H1 (cell line): ENCODE data around the gene SPSB2. TPM values are rescaled to one million over a fixed set of nuclear protein-coding genes. Genes with fewer than 3 reads are reported as not detected.

Source experiments
- CTCF ChIA-PET: fragments of 300-600 bp; sonication (Branson Sonifier 250); formaldehyde crosslinking; loops from one replicate; lab custom pipeline; 2021; ENCODE audit not compliant: partially characterized antibody; lab: Charles Lee
- POLR2A ChIA-PET: fragments of 300-600 bp; sonication (Branson Sonifier 250); formaldehyde crosslinking; loops from one replicate; lab custom pipeline; 2021; ENCODE audit warnings: inconsistent platforms; ENCODE audit not compliant: partially characterized antibody; lab: Charles Lee
- DNase-seq, 2 experiments: peaks; one replicate each; pipeline versions ENCODE4 v3.0.0 to v3.0.0-alpha.2; 2010 to 2022; ENCODE audit warnings: low spot score in 2 of 2, low read depth in 1 of 2, mixed read lengths in 1 of 2
- FAIRE-seq: peaks from 2 replicates; lab custom pipeline; 2011; peaks lifted over from hg19 to GRCh38; lab: Jason Lieb, UNC
- H2AFZ ChIP-seq: 2 replicates; pipeline ENCODE4 v1.8.1; 2012; ENCODE audit warnings: low read length, inconsistent platforms
- H2AK5ac ChIP-seq: 2 replicates; pipeline ENCODE4 v1.6.1; 2013; ENCODE audit warnings: low read depth, low read length
- H2BK120ac ChIP-seq: replicated peaks from 2 replicates; pipeline ENCODE3; 2013; ENCODE audit warnings: low read depth, low read length, inconsistent platforms
- H2BK12ac ChIP-seq: 2 replicates; pipeline ENCODE4 v1.6.1; 2013; ENCODE audit warnings: low read depth, low read length
- H2BK15ac ChIP-seq: 2 replicates; pipeline ENCODE4 v1.6.1; 2013; ENCODE audit warnings: low read length
- H2BK20ac ChIP-seq: 2 replicates; pipeline ENCODE4 v1.6.1; 2013; ENCODE audit warnings: low read length
- H2BK5ac ChIP-seq: 2 replicates; pipeline ENCODE4 v1.6.1; 2013; ENCODE audit warnings: low read depth, low read length
- H3K14ac ChIP-seq: 2 replicates; pipeline ENCODE4 v1.6.1; 2013; ENCODE audit warnings: inconsistent platforms; ENCODE audit not compliant: insufficient read length
- H3K18ac ChIP-seq: 2 replicates; pipeline ENCODE4 v1.6.1; 2013; ENCODE audit warnings: low read length; ENCODE audit errors: extremely low read depth
- H3K23ac ChIP-seq: 2 replicates; pipeline ENCODE4 v1.6.1; 2013; ENCODE audit warnings: inconsistent platforms; ENCODE audit not compliant: insufficient read length
- H3K23me2 ChIP-seq: 2 replicates; pipeline ENCODE4 v1.6.1; 2013; ENCODE audit warnings: low read depth, low read length
- H3K27ac ChIP-seq: 2 replicates; pipeline ENCODE4 v1.6.1; 2011; ENCODE audit warnings: low read depth, low read length, inconsistent platforms
- H3K27me3 ChIP-seq, 4 experiments: replicated peaks in 1 of 4; 1 replicate in 1 of 4; 2 replicates in 3 of 4; pipeline versions ENCODE4 v1.6.1 to v1.8.1; 2011 to 2013; ENCODE audit warnings: low read length in 3 of 4, mild to moderate bottlenecking in 3 of 4, inconsistent platforms in 2 of 4, mixed read lengths in 2 of 4, moderate library complexity in 1 of 4; ENCODE audit not compliant: control insufficient read depth in 3 of 4, insufficient read depth in 3 of 4; ENCODE audit errors: extremely low read depth in 1 of 4
- H3K36me3 ChIP-seq, 4 experiments: 2 replicates each; pipeline versions ENCODE4 v1.6.1 to v1.8.1; 2011 to 2013; ENCODE audit warnings: mild to moderate bottlenecking in 4 of 4, low read length in 3 of 4, moderate library complexity in 2 of 4, control low read depth in 1 of 4, inconsistent platforms in 1 of 4; ENCODE audit not compliant: insufficient read depth in 4 of 4, control insufficient read depth in 2 of 4
- H3K4ac ChIP-seq: replicated peaks from 2 replicates; pipeline ENCODE3; 2013; ENCODE audit warnings: low read length, low read depth, mixed read lengths, inconsistent platforms; ENCODE audit not compliant: insufficient read length
- H3K4me1 ChIP-seq, 4 experiments: replicated peaks in 1 of 4; 1 replicate in 1 of 4; 2 replicates in 3 of 4; pipeline versions ENCODE4 v1.6.1 to v1.8.1; 2011 to 2013; ENCODE audit warnings: low read length in 3 of 4, inconsistent platforms in 2 of 4, mixed read lengths in 1 of 4; ENCODE audit not compliant: insufficient read depth in 4 of 4, control insufficient read depth in 3 of 4
- H3K4me2 ChIP-seq, 2 experiments: 2 replicates each; pipeline versions ENCODE4 v1.6.1 to v1.8.1; 2011 to 2013; ENCODE audit warnings: low read depth in 2 of 2, low read length in 2 of 2, control low read depth in 1 of 2, inconsistent platforms in 1 of 2, mild to moderate bottlenecking in 1 of 2; ENCODE audit not compliant: insufficient read depth in 1 of 2
- H3K4me3 ChIP-seq, 4 experiments: fragments of 200-600, 300-600 bp in 1 of 4; sonication (generic), shearing (Covaris generic), sonication (Bioruptor Twin) in 1 of 4; 2 replicates each; pipeline versions ENCODE4 v1.5.1 to v1.8.1; 2011 to 2016; ENCODE audit warnings: low read length in 4 of 4, low read depth in 3 of 4, control low read depth in 2 of 4, inconsistent platforms in 2 of 4, mild to moderate bottlenecking in 2 of 4, mixed read lengths in 1 of 4, moderate library complexity in 1 of 4; ENCODE audit not compliant: insufficient read depth in 2 of 4; ENCODE audit errors: extremely low read depth in 1 of 4
- H3K56ac ChIP-seq: replicated peaks from 2 replicates; pipeline ENCODE3; 2013; ENCODE audit warnings: low read depth, mild to moderate bottlenecking, mixed read lengths, low read length, inconsistent platforms; ENCODE audit not compliant: insufficient read length
- H3K79me1 ChIP-seq: 2 replicates; pipeline ENCODE4 v1.6.1; 2013; ENCODE audit warnings: low read depth, low read length, control low read depth
- H3K79me2 ChIP-seq, 2 experiments: 2 replicates each; pipeline versions ENCODE4 v1.6.1 to v1.8.1; 2012 to 2013; ENCODE audit warnings: low read length in 2 of 2, mild to moderate bottlenecking in 2 of 2, inconsistent platforms in 1 of 2; ENCODE audit not compliant: insufficient read depth in 2 of 2, control insufficient read depth in 1 of 2
- H3K9ac ChIP-seq, 4 experiments: replicated peaks in 1 of 4; 1 replicate in 1 of 4; 2 replicates in 3 of 4; pipeline versions ENCODE4 v1.6.1 to v1.8.1; 2011 to 2013; ENCODE audit warnings: low read depth in 3 of 4, low read length in 3 of 4, control low read depth in 2 of 4, mild to moderate bottlenecking in 2 of 4, moderate library complexity in 2 of 4, inconsistent platforms in 1 of 4; ENCODE audit errors: extremely low read depth in 1 of 4
- H3K9me3 ChIP-seq, 2 experiments: 2 replicates each; pipeline versions ENCODE4 v1.6.1 to v1.8.1; 2012 to 2013; ENCODE audit warnings: mild to moderate bottlenecking in 2 of 2, moderate library complexity in 2 of 2, control low read depth in 1 of 2, inconsistent platforms in 1 of 2, low read depth in 1 of 2, low read length in 1 of 2, mixed read lengths in 1 of 2; ENCODE audit not compliant: insufficient read depth in 2 of 2
- H4K20me1 ChIP-seq, 2 experiments: replicated peaks in 1 of 2; 2 replicates each; pipeline versions ENCODE3 to v1.8.1; 2011 to 2013; ENCODE audit warnings: inconsistent platforms in 2 of 2, low read length in 2 of 2, mild to moderate bottlenecking in 1 of 2; ENCODE audit not compliant: insufficient read depth in 2 of 2, control insufficient read depth in 1 of 2
- H4K5ac ChIP-seq: 2 replicates; pipeline ENCODE4 v1.6.1; 2013; ENCODE audit warnings: low read length, low read depth, mixed read lengths, inconsistent platforms; ENCODE audit not compliant: insufficient read length
- H4K8ac ChIP-seq: 2 replicates; pipeline ENCODE4 v1.8.0; 2013; ENCODE audit warnings: mild to moderate bottlenecking, moderate library complexity, low read length, inconsistent platforms; ENCODE audit not compliant: insufficient read depth; ENCODE audit errors: extremely low read depth
- H4K91ac ChIP-seq: replicated peaks from 2 replicates; pipeline ENCODE3; 2013; ENCODE audit warnings: low read length, mixed read lengths, inconsistent platforms; ENCODE audit not compliant: insufficient read length
- ATF2 ChIP-seq: IDR thresholded peaks from 2 replicates; pipeline ENCODE4 v1.6.1; 2012; ENCODE audit warnings: low read length, inconsistent platforms
- BRCA1 ChIP-seq: IDR thresholded peaks from 2 replicates; pipeline ENCODE4 v1.6.1; 2012; ENCODE audit warnings: low read depth, low read length, improper control_type of control experiment
- CREB1 ChIP-seq: IDR thresholded peaks from 2 replicates; pipeline ENCODE4 v1.6.1; 2012; ENCODE audit warnings: inconsistent platforms
- EGR1 ChIP-seq: IDR thresholded peaks from 2 replicates; pipeline ENCODE4 v1.6.1; 2011; ENCODE audit warnings: low read depth, low read length, borderline replicate concordance
- EZH2 ChIP-seq: fragments of 200-600 bp; sonication (generic); IDR thresholded peaks from 2 replicates; pipeline ENCODE4 v1.7.1; 2012; ENCODE audit warnings: low read depth, mild to moderate bottlenecking, moderate library complexity, low read length, inconsistent platforms; ENCODE audit not compliant: severe bottlenecking
- GTF2F1 ChIP-seq: IDR thresholded peaks from 2 replicates; pipeline ENCODE4 v1.6.1; 2012; ENCODE audit warnings: low read depth, low read length, improper control_type of control experiment, borderline replicate concordance
- HDAC2 ChIP-seq, 2 experiments: fragments of 300-600 bp in 1 of 2; sonication (generic) in 1 of 2; IDR thresholded peaks; 2 replicates each; pipeline ENCODE4 v1.6.1; 2011 to 2012; ENCODE audit warnings: low read depth in 2 of 2, low read length in 2 of 2, mild to moderate bottlenecking in 2 of 2, moderate library complexity in 2 of 2, borderline replicate concordance in 1 of 2, inconsistent platforms in 1 of 2
- JUN ChIP-seq: IDR thresholded peaks from 2 replicates; pipeline ENCODE4 v1.6.1; 2011; ENCODE audit warnings: low read depth, mild to moderate bottlenecking, improper control_type of control experiment, low read length
- SP2 ChIP-seq: IDR thresholded peaks from 2 replicates; pipeline ENCODE4 v1.6.1; 2012; ENCODE audit warnings: mild to moderate bottlenecking, low read length, inconsistent platforms
- TAF1 ChIP-seq: IDR thresholded peaks from 2 replicates; pipeline ENCODE4 v1.6.1; 2011; ENCODE audit warnings: mild to moderate bottlenecking, low read depth, low read length
- USF2 ChIP-seq: IDR thresholded peaks from 2 replicates; pipeline ENCODE4 v1.6.1; 2011; ENCODE audit warnings: low read length, improper control_type of control experiment
- WGBS, 2 experiments: shearing (Covaris generic) in 1 of 2; methylation state at CpG; one replicate each; pipeline versions ENCODE4 v1.1.6 to v1.1.7; 2013 to 2015; ENCODE audit warnings: low lambda C conversion rate in 2 of 2, mixed read lengths in 2 of 2, inconsistent platforms in 1 of 2, low coverage in 1 of 2, missing lambda C conversion rate in 1 of 2; ENCODE audit not compliant: insufficient replicate concordance in 2 of 2, insufficient coverage in 1 of 2, insufficient read length in 1 of 2; ENCODE audit errors: extremely low coverage in 1 of 2, missing lambda C conversion rate in 1 of 2; 5-methylcytosine and 5-hydroxymethylcytosine counted together
- polyA plus RNA-seq, 7 experiments: library from polyadenylated mRNA; depleted of rRNA in 3 of 7; stranded (reverse) in 5 of 7; unstranded in 2 of 7; fragments of >200 nt in 5 of 7; fragments of 200-250 nt in 2 of 7; gene quantifications; 1 replicate in 5 of 7; 2 replicates in 1 of 7; 4 replicates in 1 of 7; pipeline versions ENCODE4 v1.2.1 to v1.2.3, GENCODE V29; 2011 to 2013; ENCODE audit warnings: missing spikeins in 2 of 7, mixed read lengths in 2 of 7
- total RNA-seq: library from RNA; stranded (reverse); fragmentation: NEBNext Ultra II Directional; extraction: Animal tissue kit (Norgen Biotek cat#: 25700); gene quantifications from 2 replicates; pipeline ENCODE4 v1.2.1, GENCODE V29; 2021

SPSB2 gene
- total and polyA plus RNA-seq, 2 of the 8 experiments (the other 6 are each of a cell fraction or from before 2014, with no cell fraction given) = 13.0 to 23.2 TPM

- no peak overlapping the region for H3K9ac ChIP-seq
- no peak overlapping the region for H3K4me2 ChIP-seq
- H2BK12ac ChIP-seq = no peak overlapping the region
- no peaks in the 10 kb centered on the region for H3K79me1 ChIP-seq
- DNase-seq (no peak), FAIRE-seq (no peak)
- no peaks in the 10 kb centered on the region for H4K20me1 ChIP-seq
- no peak overlapping the region for H2BK120ac ChIP-seq
- CTCF ChIA-PET = interaction anchor here (0.5 to 5.0 kb wide), 4 partner anchors 22 to 728 kb away, joined by 3 to 84 read pairs (median 4); partner anchors contain the start of genes SPSB2 and TPI1
- H3K18ac ChIP-seq = no peak overlapping the region
- H3K23me2 ChIP-seq = no peaks in the 10 kb centered on the region
- no peak overlapping the region for H2BK20ac ChIP-seq
- H3K4ac ChIP-seq = no peak overlapping the region
- POLR2A ChIA-PET = interaction anchor here (0.8 to 4.5 kb wide), 8 partner anchors 11 to 205 kb away, joined by 3 to 22 read pairs (median 4); partner anchors contain the start of genes LRRC23, PTMS, TPI1 and ZNF384
- H3K4me3 ChIP-seq = no peak overlapping the region
- no peak overlapping the region for H2BK15ac ChIP-seq
- no peak overlapping the region for H2AFZ ChIP-seq
- H3K23ac ChIP-seq = no peak overlapping the region
- no peaks in the 10 kb centered on the region for H3K36me3 ChIP-seq
- H2BK5ac ChIP-seq = no peak overlapping the region
- no peak overlapping the region for H2AK5ac ChIP-seq
- WGBS, 2 experiments = 85% methylated on average over 3 of the region's 3 CpGs; no CpG with 5 or more reads in 1 of the 2 experiments
- H3K4me1 ChIP-seq = peaks cover 0 to 4% (median 2%) of the 10 kb centered on the region in 4 experiments; a peak in 4 of 7 replicates
- no peaks in the 10 kb centered on the region for H3K79me2 ChIP-seq
- no peak overlapping the region for H3K27ac ChIP-seq
- no peak overlapping the region for H3K56ac ChIP-seq
- no peak overlapping the region for H3K14ac ChIP-seq
- H4K5ac ChIP-seq = no peak overlapping the region
- no peaks in the 10 kb centered on the region for H3K27me3 ChIP-seq
- no peak overlapping the region for H4K91ac ChIP-seq
- H4K8ac ChIP-seq = no peak overlapping the region
- no peaks in the 10 kb centered on the region for H3K9me3 ChIP-seq
- TF ChIP-seq ATF2 = no peak
- no peak for TF ChIP-seq TAF1
- TF ChIP-seq JUN = no peak
- no peak for TF ChIP-seq HDAC2 (IDR thresholded peaks at IDR 0.05; ENCODE audit: borderline replicate concordance in 1 of 2, low read depth in 2 of 2, low read length in 2 of 2)
- TF ChIP-seq BRCA1 = no peak
- no peak for TF ChIP-seq EGR1
- TF ChIP-seq GTF2F1 = no peak
- TF ChIP-seq SP2 = no peak
- TF ChIP-seq CREB1 = no peak
- no peak for TF ChIP-seq EZH2
- no peak for TF ChIP-seq USF2
Measured at GRCh38 chr12:6894321-6894720, 21.2 kb upstream of the SPSB2 start.
